Right renal pelvis (tissue), 4 donors: Measurements from ENCODE around the gene HSD17B11. TPM values are rescaled to one million over a fixed set of nuclear protein-coding genes. Genes with fewer than 3 reads are reported as not detected.
"Not testable (repeated sequence)": the region's sequence is repeated elsewhere in the genome, so short reads cannot be mapped to it uniquely, and the experiment has no call there.

ENCODE experiments used
- DNase-seq, 4 donors: peaks; one replicate each; pipeline ENCODE4 v3.0.0-alpha.2; 2013; ENCODE audit warnings: low read depth in 4 of 4, low spot score in 3 of 4, missing footprints in 1 of 4
- polyA plus RNA-seq, 4 donors: library from polyadenylated mRNA; unstranded; fragments of 120-200 nt; gene quantifications; one replicate each; pipeline ENCODE4 v1.2.1, GENCODE V29; 2013; ENCODE audit not compliant: insufficient read length in 4 of 4

The HSD17B11 gene
- polyA plus RNA-seq, 4 donors = 57.1 to 74.5 (median 62.5) TPM

- no peak for DNase-seq
These were observed 79.3 kb downstream of the HSD17B11 start for GRCh38 chr4:87311684-87312083.

- DNase-seq = no peak
These were observed 80.2 kb downstream of the HSD17B11 start for GRCh38 chr4:87310691-87311335.

- no peak for DNase-seq
These were observed 81.4 kb downstream of the HSD17B11 start for GRCh38 chr4:87309625-87310024.

GRCh38 chr4:87306056-87306455, 84.9 kb downstream of the HSD17B11 start:
- DNase-seq = no peak

GRCh38 chr4:87305562-87305961, 85.4 kb downstream of the HSD17B11 start:
- no peak for DNase-seq

- DNase-seq = peak in 2 of 4 donors; percentile 7 to 16
These were observed 86.1 kb downstream of the HSD17B11 start for GRCh38 chr4:87304745-87305432.

- no peak for DNase-seq
These were observed 91.1 kb downstream of the HSD17B11 start for GRCh38 chr4:87299898-87300297.

- DNase-seq = no peak
These were observed 92.6 kb downstream of the HSD17B11 start for GRCh38 chr4:87298362-87298761.

- not testable (repeated sequence) for DNase-seq
These were observed 96.1 kb downstream of the HSD17B11 start for GRCh38 chr4:87294911-87295310.

- not testable (repeated sequence) for DNase-seq
These were observed 97.1 kb downstream of the HSD17B11 start for GRCh38 chr4:87293889-87294288.

GRCh38 chr4:87286970-87287369, 104.0 kb downstream of the HSD17B11 start:
- no peak for DNase-seq

Other genes starting within 250 kb of the HSD17B11 start
- gene KLHL8, start 170.6 kb downstream of the HSD17B11 start, polyA plus RNA-seq = 10 to 100 TPM; 17.8 to 22.6 (median 21.1) TPM
- under 1 TPM; 0.25 to 0.36 (median 0.30) TPM for gene HSD17B13, start 68.3 kb downstream of the HSD17B11 start, polyA plus RNA-seq
- gene NUDT9, start 31.4 kb upstream of the HSD17B11 start, polyA plus RNA-seq = 10 to 100 TPM; 69.1 to 76.6 (median 72.4) TPM
- gene SPARCL1, start 138.2 kb upstream of the HSD17B11 start, polyA plus RNA-seq = 10 to 100 TPM; 11.1 to 25.6 (median 14.8) TPM
- gene DSPP, start 217.3 kb upstream of the HSD17B11 start, polyA plus RNA-seq = not detected